GM18508 (cell line): ENCODE measurements around the gene SLC7A5.
"Not testable (repeated sequence)": the region's sequence is repeated elsewhere in the genome, so short reads cannot be mapped to it uniquely, and the experiment has no call there.

Experiments used
- ATAC-seq: cut with Tn5 transposase; IDR thresholded peaks from one replicate; pipeline ENCODE4 v1.9.1; 2021; ENCODE audit warnings: moderate number of reproducible peaks; ENCODE audit not compliant: insufficient read depth, unreplicated experiment

Gene SLC7A5

DNA sequence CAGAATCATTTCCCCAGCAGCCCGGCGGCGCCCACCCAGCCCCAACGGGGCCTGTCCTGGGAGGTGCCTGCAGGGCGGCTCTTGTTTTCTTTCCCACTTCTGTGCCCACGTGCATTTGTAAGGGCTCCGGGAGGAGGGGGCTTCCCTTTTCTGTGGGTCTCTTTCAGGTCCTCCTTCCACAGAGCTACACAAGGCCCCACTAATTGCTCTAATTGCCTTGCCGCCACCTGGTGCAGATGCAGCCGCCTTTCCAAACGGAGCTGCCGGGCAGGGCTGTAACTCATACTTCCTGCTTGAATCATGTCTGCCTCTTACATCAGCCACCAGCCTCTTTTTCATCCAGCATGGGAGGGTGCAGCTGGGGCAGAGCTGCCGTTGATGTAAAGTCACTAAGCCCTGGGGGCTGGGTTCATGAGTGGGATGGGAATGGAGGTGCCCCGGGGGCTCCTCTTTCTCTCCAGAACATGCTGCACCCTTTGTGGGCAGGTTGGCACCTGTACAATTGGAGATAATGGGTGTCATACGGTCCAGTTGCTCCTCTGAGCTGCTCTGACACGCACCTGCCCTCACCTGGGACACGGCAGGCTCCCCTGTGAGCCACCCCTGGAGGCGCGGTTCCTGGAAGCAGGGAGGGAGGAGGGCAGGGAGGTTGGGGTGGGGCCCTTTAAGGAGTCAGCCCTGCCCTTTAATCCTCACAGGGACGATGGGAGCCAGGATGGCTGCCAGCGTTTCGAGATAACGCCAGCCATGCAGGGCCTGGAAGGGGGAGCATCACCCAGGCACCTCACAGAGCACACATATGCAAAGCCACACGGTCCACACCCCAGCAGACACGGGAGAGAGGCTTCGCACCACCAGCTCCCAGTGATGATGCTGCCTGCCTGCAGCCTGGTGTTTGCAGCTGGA, 62.4 kb downstream of the SLC7A5 start:
- ATAC-seq: no peak

DNA sequence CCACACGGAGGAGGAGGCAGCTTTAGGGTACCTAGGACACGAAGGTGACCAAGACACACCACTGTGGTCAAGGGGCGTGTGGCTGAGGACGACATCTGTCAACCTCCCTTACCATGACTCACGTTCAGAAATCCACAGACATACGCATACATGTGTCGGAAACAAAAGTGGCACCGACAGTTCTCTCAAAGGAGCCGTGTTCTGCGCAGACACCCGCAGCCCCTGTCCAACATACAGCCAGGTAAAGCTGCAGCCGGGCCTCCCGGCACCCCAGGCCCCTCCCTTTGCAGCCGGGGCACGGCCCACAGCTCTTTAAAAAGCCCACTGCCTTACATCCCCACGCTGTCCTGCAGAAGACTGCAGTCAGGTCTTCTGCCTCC, 63.1 kb downstream of the SLC7A5 start:
- ATAC-seq: no peak

- no peak for ATAC-seq
These were observed 65.9 kb downstream of the SLC7A5 start for GRCh38 chr16:87803385-87803784.

DNA sequence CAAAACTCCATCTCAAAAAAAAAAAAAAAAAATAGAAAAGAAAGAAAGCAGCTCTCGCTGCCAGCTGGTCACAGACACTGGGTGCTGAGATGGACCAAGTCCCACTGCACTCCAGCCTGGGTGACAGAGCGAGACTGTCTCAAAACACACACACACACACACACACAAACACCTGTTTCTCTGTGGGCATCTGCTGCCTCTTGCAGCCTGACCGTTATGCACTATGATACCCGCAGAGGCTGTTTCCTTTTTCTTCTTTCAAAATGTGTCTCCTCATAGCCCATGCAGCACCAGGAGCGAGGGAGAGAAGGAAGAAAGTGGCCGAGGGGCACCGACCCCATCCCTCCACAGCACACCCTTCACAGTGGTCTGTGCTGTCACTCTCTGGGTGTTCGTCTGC, 66.6 kb downstream of the SLC7A5 start:
- no peak for ATAC-seq

DNA sequence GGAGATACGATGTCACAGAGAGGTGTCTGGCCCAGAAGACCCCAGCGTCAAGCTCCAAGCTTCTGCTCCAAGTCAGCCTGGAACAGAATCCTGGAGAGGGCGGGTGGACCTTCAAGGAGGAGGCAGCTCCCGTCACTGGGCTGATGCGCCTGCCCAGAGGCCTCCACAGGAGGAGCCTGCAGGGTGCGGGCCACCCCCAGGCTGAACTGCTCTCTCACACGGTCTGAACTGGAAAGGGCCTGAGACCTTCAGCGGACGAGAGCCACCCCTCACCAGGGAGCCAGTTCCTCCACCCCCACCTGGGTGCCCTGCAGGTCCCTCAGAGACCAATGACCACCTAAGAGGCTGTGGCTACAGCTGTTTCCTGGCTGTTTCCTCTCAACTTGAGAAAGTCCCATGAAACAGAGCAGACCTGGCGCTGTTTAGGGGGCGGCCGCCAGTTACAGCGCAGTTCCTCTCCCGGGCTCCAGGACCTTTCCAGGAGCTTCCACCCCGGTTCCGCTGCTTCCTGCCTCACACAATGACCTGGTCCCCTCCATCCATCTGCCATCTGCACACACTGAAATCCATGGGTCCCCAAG, 67.5 kb downstream of the SLC7A5 start:
- ATAC-seq: no peak

GRCh38 chr16:87800497-87800896, 68.8 kb downstream of the SLC7A5 start:
- ATAC-seq: no peak

DNA sequence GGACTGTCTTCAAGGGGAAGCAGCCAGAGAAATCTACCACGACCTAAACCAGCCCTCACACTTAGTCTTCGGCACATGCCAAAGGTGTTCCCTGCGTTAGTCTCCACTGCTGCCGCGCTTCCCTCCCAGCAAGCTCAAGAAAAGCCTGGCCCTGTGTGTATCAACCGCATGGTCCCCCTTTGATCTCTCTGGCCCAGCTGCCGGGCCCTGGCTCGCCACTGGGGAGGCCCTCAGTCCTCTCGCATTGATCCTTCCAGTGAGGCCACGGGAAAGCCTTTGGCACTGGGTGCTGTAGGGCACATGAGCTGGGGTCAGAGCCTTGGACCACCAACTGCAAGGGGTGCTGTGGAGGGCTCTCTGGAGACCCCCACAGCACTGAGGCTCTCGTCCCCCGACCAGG, 74.0 kb downstream of the SLC7A5 start:
- ATAC-seq: no peak

GRCh38 chr16:87794485-87795078, 74.7 kb downstream of the SLC7A5 start:
- no peak for ATAC-seq

GRCh38 chr16:87792205-87792565, 77.1 kb downstream of the SLC7A5 start:
- no peak for ATAC-seq

- ATAC-seq: no peak
These were observed 77.8 kb downstream of the SLC7A5 start for GRCh38 chr16:87791295-87792204.

- ATAC-seq: no peak
These were observed 78.8 kb downstream of the SLC7A5 start for GRCh38 chr16:87790292-87791100.

GRCh38 chr16:87789437-87790291, 79.6 kb downstream of the SLC7A5 start:
- ATAC-seq: no peak

DNA sequence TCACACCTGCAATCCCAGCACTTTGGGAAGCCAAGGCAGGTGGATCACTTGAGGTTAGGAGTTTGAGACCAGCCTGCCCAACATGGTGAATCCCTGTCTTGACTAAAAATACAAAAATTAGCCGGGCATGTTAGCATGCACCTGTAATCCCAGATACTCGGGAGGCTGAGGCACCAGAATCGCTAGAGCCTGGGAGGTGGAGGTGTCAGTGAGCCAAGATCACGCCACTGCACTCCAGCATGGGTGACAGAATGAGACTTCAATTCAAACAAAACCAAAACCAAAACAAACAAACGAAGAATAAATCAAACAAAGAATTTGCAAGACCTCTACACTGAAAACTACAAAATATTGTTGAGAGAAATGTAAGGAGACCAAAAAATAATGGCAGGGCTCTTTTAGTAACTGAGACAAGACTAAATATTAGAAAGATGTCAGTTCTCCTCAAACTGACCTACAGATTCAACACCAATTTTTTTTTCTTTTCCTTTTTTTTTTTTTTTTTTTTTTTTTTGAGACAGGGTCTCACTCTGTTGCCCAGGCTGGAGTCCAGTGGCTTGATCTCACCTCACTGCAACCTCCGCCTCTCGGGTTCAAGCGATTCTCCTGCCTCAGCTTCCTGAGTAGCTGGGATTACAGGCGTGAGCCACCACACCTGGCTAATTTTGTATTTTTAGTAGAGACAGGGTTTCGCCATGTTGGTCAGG, 80.4 kb downstream of the SLC7A5 start:
- not testable (repeated sequence) for ATAC-seq

DNA sequence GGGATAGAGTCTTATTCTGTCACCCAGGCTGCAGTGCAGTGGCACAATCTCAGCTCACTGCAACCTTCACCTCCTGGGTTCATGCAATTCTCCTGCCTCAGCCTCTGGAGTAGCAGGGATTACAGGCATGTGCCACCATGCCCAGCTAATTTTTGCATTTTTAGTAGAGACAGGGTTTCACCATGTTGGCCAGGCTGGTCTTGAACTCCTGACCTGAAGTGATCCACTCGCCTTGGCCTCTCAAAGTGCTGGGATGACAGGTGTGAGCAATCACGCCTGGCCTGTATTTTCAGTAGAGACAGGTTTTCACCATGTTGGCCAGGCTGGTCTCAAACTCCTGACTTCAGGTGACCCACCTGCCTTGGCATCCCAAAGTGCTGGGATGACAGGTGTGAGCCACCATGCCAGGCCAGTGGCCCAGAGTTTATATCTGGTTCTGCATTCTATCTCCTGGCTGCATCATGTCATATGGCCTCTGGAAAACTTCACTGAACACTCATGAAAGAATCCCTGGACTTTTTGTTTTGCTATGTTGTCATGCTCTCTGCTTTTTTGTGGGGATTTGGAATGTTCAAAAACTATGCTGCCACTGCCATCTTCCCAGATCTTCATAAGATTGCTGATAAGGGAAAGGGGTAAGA, 81.7 kb downstream of the SLC7A5 start:
- not testable (repeated sequence) for ATAC-seq

- no peak for ATAC-seq
These were observed 84.5 kb downstream of the SLC7A5 start for GRCh38 chr16:87784812-87785211.

- ATAC-seq: no peak
These were observed 87.3 kb downstream of the SLC7A5 start for GRCh38 chr16:87782033-87782432.

- no peak for ATAC-seq
These were observed 88.8 kb downstream of the SLC7A5 start for GRCh38 chr16:87780385-87780989.
